ENCODE results near the gene KCNQ1OT1. TPM values are rescaled to one million over a fixed set of nuclear protein-coding genes. Genes with fewer than 3 reads are reported as not detected.

The KCNQ1OT1 gene
- total and polyA plus RNA-seq, 9 of the 15 experiments (the other 6 are each of a cell fraction or from before 2014, with no cell fraction given) = 0.04 to 2.3 (median 0.74) TPM

GRCh38 chr11:2700415-2701211 lies 819 bp upstream of the KCNQ1OT1 start (continued):
- no peak for TF ChIP-seq ADNP (tag; IDR thresholded peaks at IDR 0.05)
- TF ChIP-seq DMBX1 (CRISPR knock-in tag; IDR thresholded peaks at IDR 0.05; ENCODE audit: borderline replicate concordance) = 0 out of 2 replicates have a peak, but pooled peaks have one; percentile 16
- peak; percentile 73 for TF ChIP-seq MGA (IDR thresholded peaks at IDR 0.05)
- TF ChIP-seq ZBTB11 (CRISPR knock-in tag; IDR thresholded peaks at IDR 0.05) = peak in 1 of 3 experiments; percentile 28; a peak in 1 of 6 replicates
- no peak for TF ChIP-seq ZNF3 (CRISPR knock-in tag; IDR thresholded peaks at IDR 0.05)
- no peak for TF ChIP-seq HNRNPH1 (optimal IDR thresholded peaks at IDR 0.05; ENCODE audit: low read depth, low read length)
- no peak for TF ChIP-seq ZBTB43 (CRISPR knock-in tag; IDR thresholded peaks at IDR 0.05)
- TF ChIP-seq ZKSCAN3 (CRISPR knock-in tag; IDR thresholded peaks at IDR 0.05) = no peak
- TF ChIP-seq CREB1 (IDR thresholded peaks at IDR 0.05) = peak; percentile 50; the same call in 1 of the 2 replicates
- no peak for TF ChIP-seq CREB1 (CRISPR knock-in tag; IDR thresholded peaks at IDR 0.05)
